GM21723 (cell line): ENCODE measurements around the gene NPAS2.

Experiments
- ATAC-seq: cut with Tn5 transposase; IDR thresholded peaks from one replicate; pipeline ENCODE4 v1.9.1; 2021; ENCODE audit warnings: mild to moderate bottlenecking, moderate library complexity; ENCODE audit not compliant: unreplicated experiment

NPAS2 gene

GRCh38 chr2:100820523-100821254 is 750 bp downstream of the NPAS2 start:
- no peak for ATAC-seq

GRCh38 chr2:100821255-100821910 is 1.4 kb downstream of the NPAS2 start:
- ATAC-seq, result no peak

GRCh38 chr2:100821911-100822265 is 1.9 kb downstream of the NPAS2 start:
- ATAC-seq, result no peak

GRCh38 chr2:100822587-100823248 is 2.8 kb downstream of the NPAS2 start:
- ATAC-seq, result no peak

- no peak for ATAC-seq
These were observed 3.9 kb downstream of the NPAS2 start for GRCh38 chr2:100823665-100824438.

GRCh38 chr2:100824842-100825241 is 4.9 kb downstream of the NPAS2 start:
- ATAC-seq, result no peak

- no peak for ATAC-seq
These were observed 6.6 kb downstream of the NPAS2 start for GRCh38 chr2:100826494-100826893.

- ATAC-seq, result no peak
These were observed 11.3 kb downstream of the NPAS2 start for GRCh38 chr2:100831158-100831750.

GRCh38 chr2:100831831-100832230 is 11.9 kb downstream of the NPAS2 start:
- ATAC-seq, result no peak

GRCh38 chr2:100832885-100833284 is 12.9 kb downstream of the NPAS2 start:
- ATAC-seq, result no peak

- ATAC-seq, result no peak
These were observed 13.4 kb downstream of the NPAS2 start for GRCh38 chr2:100833331-100833730.

GRCh38 chr2:100834221-100834620 is 14.3 kb downstream of the NPAS2 start:
- ATAC-seq, result no peak

GRCh38 chr2:100835006-100835659 is 15.2 kb downstream of the NPAS2 start:
- no peak for ATAC-seq

- no peak for ATAC-seq
These were observed 20.6 kb downstream of the NPAS2 start for GRCh38 chr2:100840519-100840918.

GRCh38 chr2:100842241-100842922 is 22.4 kb downstream of the NPAS2 start:
- no peak for ATAC-seq

GRCh38 chr2:100844514-100844913 is 24.6 kb downstream of the NPAS2 start:
- ATAC-seq, result no peak

- no peak for ATAC-seq
These were observed 25.4 kb downstream of the NPAS2 start for GRCh38 chr2:100845141-100845991.

- ATAC-seq, result no peak
These were observed 26.8 kb downstream of the NPAS2 start for GRCh38 chr2:100846716-100847115.

GRCh38 chr2:100852447-100852846 is 32.5 kb downstream of the NPAS2 start:
- ATAC-seq, result no peak
